GM21717 (cell line): ENCODE data around the gene KLK3.

Source experiments
- ATAC-seq: cut with Tn5 transposase; IDR thresholded peaks from one replicate; pipeline ENCODE4 v1.9.1; 2021; ENCODE audit warnings: mild to moderate bottlenecking, moderate library complexity; ENCODE audit not compliant: unreplicated experiment

The KLK3 gene

GRCh38 chr19:50830266-50831025 lies 24.3 kb upstream of the KLK3 start:
- no peak for ATAC-seq

DNA sequence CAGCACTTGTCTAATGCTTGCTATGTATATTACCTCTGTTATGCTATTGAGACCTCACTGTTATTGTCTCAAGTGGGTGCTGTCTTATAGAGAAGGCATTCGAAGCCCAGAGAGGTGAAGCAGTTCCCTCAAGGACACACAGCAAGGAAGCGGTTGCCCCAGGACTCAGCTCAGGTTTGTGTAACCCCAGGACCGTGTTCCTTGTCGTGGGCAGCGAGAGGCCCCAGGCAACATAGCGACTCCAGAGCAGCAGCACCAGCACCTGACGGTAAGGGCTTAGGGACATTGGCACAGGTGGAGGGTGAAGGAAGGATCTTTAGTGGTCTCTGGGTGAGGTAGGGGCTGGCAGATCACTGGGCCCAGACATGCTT lies 23.7 kb upstream of the KLK3 start:
- ATAC-seq = no peak

- ATAC-seq = no peak
Observed at GRCh38 chr19:50832666-50833065, 22.0 kb upstream of the KLK3 start.

GRCh38 chr19:50833117-50833801 lies 21.5 kb upstream of the KLK3 start, which contains the start of gene KLK15:
TSS of gene KLK15 (minus strand) at chr19:50833574. CDS start at chr19:50831492, 2,082 bp downstream.
- ATAC-seq = no peak

DNA sequence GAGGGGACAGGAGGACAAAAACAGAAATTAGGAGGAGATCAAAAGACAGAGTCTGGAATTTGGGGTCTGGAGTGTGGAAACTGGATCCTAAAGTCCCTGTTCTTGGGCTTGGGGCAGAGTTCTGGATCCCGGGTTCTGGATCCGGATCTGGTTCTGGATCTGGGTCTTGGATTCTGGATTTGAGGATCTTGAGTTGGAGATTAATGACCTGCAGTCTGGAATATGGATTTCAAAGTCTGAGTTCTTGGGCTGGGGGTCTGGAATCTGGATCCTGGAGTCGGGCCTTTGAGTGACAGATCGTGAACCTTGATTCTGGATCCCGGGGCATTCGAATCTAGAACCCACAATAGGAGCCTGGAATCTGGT lies 20.9 kb upstream of the KLK3 start:
- no peak for ATAC-seq

DNA sequence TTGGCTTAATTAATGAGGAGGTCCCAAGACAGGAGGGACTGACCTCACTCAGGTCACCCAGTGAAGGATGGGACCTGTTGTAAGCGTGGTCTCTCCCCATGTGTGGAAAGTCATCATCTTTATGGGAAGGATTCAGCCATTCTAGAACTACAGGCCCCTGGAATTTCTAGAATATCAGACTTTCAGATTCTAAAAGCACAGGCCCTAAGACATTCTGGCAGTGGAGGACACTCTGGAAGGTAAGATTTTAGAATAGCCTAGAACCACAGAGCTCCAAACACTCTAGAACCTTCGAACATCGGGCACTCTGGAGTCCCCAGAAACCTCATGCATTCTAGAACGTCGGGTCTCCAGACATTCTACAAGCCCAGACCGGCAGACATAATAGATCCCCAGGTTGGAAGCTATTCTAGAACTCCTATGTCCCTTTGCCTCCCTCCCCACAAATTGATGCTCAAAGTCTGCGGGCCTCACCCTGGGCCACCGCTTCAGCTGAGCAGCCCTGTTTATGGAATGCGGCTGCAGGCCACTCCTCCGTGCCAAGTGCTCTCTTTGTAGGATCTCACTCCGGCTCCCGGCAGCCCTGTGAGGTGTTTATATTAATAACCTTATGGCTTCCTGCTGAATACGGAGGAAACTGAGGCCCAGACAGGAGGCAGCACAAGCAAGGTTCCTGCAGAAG lies 19.5 kb upstream of the KLK3 start:
- no peak for ATAC-seq

- no peak for ATAC-seq
Observed at GRCh38 chr19:50835785-50836542, 18.8 kb upstream of the KLK3 start.

GRCh38 chr19:50836543-50837195 lies 18.0 kb upstream of the KLK3 start:
- no peak for ATAC-seq

DNA sequence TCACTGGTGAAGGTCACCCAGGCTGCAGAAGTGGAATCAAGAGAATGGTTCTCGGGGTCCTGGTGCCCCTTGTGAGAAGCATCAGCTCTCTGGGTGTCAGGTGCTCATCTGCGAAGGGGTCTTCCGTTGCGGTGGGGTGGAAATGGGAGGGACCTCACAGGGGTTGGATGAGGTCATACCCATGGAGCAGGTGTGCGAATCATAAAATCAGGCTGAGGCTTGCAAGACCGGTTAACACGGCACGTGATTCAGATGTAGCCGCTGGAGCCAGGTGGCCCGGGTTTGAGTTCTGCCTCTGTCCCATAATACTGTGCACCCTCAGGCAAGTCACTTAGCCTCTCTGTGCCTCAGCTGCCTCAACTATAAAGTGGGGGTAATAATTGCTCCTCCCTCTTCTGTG lies 17.4 kb upstream of the KLK3 start:
- no peak for ATAC-seq

GRCh38 chr19:50838239-50838638 lies 16.5 kb upstream of the KLK3 start:
- no peak for ATAC-seq

DNA sequence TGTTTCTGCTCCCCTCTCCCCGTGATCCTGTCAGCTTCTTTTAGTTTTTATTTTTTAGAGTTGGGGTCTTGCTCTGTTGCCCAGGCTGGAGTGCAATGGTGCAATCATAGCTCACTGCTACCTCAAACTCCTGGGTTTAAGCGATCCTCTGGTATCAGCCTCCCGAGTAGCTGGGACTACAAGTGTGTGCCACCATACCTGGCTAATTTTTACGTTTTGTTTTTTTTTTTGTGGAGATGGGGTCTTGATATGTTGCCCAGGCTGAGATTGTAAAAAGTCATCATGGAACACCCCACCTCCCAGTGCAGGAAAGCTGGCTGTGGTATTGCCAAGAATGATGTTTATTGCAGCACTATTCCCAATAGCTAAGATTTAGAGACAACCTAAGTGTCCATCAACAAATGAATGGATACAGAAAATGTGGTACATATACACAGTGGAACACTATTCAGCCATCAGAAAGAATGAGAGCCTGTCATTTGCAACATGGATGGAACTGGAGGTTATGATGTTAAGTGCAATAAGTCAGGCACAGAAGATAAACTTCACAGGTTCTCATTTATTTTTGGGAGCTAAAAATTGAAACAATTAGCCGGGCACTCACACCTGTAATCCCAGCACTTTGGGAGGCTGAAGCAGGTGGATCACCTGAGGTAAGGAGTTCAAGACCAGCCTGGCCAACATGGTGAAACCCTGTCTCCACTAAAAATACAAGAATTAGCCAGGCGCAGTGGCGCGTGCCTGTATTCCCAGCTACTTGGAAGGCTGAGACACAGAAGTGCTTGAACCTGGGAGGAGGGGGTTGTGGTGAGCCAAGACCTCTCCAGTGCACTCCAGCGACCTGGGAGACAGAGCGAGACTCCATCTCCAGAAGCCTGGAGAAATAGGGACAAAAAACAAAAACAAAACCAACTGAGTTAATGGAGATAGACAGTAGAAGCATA lies 14.7 kb upstream of the KLK3 start:
- no peak for ATAC-seq

DNA sequence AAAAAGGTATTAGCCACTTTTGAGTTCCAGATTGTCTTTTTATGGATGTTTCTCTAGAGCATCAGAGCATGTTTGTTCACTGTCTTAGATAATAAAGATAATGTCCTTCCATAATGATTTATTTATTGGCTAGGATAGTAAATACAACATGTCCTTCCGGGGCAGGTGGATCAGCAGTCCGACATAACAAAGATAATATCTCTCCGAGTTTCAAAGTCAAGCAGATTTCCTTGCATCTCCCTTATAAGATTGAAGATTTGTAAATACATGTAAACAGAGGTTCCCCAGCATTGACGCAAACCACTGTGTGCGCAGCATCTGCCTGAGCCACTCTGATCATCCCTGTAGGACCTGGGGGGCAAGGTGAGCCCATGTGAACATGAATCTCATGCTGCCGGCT lies 12.6 kb upstream of the KLK3 start:
- no peak for ATAC-seq

- ATAC-seq = no peak
Observed at GRCh38 chr19:50843205-50843604, 11.5 kb upstream of the KLK3 start.

DNA sequence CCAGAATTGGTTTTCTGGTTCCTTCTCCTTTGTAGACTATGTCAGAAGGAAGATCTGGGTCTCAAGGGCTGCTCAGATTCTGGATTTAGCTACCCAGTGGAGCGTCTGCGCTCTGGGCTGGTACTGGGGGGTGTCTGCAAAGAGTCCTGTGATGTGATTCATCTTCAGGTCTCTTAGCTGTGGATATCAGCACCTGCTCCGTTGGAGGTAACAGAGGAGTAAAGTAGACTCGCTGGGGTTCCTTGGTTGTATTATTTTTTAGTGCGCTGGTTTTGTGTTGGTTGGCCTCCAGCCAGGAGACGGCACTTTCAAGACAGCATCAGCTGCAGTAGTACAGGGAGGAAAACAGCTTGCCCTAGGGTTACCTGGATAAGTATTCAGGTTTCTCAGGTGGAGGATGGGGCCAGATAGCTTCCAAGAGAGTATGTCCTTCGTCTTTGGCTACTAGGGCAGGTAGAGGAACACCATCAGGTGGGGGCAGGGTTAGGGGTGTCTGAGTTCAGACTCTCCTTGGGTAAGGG lies 11.0 kb upstream of the KLK3 start:
- no peak for ATAC-seq

- ATAC-seq = no peak
Observed at GRCh38 chr19:50844296-50844935, 10.3 kb upstream of the KLK3 start.

DNA sequence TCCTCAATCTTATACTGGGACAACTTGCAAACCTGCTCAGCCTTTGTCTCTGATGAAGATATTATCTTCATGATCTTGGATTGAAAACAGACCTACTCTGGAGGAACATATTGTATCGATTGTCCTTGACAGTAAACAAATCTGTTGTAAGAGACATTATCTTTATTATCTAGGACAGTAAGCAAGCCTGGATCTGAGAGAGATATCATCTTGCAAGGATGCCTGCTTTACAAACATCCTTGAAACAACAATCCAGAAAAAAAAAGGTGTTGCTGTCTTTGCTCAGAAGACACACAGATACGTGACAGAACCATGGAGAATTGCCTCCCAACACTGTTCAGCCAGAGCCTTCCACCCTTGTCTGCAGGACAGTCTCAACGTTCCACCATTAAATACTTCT lies 4.0 kb upstream of the KLK3 start:
- no peak for ATAC-seq

- ATAC-seq = no peak
Observed at GRCh38 chr19:50851620-50852019, 3.1 kb upstream of the KLK3 start.

DNA sequence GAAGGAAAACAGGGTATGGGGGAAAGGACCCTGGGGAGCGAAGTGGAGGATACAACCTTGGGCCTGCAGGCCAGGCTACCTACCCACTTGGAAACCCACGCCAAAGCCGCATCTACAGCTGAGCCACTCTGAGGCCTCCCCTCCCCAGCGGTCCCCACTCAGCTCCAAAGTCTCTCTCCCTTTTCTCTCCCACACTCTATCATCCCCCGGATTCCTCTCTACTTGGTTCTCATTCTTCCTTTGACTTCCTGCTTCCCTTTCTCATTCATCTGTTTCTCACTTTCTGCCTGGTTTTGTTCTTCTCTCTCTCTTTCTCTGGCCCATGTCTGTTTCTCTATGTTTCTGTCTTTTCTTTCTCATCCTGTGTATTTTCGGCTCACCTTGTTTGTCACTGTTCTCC lies 2.7 kb downstream of the KLK3 start:
- ATAC-seq = no peak

GRCh38 chr19:50858886-50859285 lies 4.2 kb downstream of the KLK3 start:
- ATAC-seq = no peak
